Measurements from ENCODE around the gene ALPK3.
"Not testable (repeated sequence)": the region's sequence is repeated elsewhere in the genome, so short reads cannot be mapped to it uniquely, and the experiment has no call there.

The ALPK3 gene

DNA sequence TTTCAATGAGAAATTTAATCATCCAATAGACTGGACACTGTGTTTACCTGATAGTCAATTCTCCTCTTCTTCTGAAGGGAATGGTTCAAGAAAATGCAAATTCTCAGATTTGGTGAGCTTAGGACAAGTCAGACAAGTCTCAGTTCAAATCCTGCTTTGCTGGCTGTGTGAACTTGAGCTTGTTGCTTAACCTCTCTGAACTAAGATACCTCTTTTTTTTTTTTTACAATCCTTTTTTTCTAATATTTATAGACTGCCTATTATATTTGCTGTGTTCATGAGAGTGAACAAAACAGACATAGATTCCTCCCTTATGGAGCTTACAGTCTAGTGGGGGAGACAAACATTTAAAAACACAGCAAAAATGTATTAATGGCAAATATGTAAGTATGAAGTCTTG is 59.1 kb downstream of the ALPK3 start:
- no peak for DNase-seq

DNA sequence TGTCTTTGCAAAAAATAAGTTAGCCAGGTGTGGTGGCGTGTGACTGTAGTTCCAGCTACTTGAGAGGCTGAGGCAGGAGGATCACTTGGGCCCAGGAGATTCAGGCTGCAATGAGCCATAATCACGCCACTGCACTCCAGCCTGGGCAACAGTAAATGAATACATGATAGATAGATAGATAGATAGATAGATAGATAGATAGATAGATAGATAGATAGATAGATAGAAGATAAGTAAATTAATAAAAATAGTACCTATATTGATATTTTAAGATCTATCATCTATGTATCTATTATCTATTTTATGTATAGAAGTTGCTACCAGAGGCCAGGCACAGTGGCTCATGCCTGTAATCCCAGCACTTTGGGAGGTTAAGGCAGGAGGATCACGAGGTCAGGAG is 60.5 kb downstream of the ALPK3 start:
- not testable (repeated sequence) for DNase-seq

DNA sequence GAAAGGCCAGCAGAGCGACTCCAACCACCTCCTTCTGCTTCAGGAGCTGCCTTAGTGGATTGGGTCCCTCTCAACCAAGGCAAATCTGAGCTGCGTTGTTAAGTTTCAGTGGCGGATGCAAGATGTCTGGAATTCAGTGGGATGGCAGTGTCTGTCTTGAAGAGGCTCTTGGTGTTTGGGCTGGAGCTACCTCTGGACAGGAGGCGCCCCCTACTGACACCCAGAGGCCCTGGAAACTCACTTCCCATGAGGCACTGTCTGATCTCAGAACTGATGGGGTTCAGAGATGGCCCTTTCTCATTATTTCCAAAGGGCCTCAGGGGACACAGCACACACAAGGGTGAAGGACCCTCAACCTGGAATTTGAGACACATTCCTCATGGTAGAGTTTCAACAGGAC is 61.3 kb downstream of the ALPK3 start:
- peak; percentile 66 for DNase-seq

DNA sequence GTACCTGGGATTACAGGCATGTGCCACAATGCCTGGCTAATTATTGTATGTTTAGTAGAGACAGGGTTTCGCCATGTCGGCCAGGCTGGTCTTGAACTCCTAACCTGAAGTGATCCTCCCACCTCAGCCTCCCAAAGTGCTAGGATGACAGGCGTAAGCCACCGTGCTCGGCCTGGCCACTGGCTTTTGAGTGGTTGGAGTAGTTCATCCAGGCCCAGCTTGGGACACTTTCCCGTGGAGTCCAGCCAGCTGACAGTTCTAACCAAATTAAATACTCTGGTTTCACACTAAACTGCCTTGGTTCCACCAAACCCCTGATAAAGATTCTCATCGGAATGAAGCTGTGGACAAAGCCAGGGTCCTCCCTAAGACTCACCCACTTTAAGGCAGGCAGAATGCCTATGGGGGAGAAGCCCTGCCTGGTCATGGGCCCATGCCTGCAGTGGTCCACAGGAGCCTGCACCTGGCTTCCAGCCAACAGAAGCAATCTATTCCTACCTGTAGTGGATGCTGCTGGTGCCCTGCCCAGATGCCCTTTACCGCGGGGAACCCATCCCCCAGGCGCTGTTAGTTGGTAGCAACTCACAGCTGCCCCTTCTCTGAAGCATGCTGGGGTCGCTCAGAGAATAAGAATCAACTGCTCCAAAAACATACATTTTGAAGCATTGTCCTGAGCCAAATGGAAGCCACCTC is 62.1 kb downstream of the ALPK3 start:
- DNase-seq = no peak

DNA sequence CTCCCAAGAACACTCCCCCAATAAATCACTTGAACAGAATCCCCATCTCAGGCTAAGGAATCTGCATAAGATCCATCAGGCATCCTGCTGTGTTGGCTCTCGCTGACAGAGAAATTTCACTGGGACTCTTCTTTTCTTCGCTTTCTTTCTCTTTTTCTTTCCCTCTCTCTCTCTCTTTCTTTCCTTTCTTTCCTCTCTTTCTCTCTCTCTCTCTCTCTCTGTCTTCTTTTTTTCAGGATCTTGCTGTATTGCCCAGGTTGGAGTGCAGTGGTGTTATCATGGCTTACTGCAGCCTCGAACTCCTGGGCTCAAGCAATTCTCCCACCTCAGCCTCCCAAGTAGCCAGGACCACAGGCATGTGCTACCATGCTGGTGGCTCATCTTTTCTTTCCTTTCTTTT is 62.9 kb downstream of the ALPK3 start:
- no peak for DNase-seq

DNA sequence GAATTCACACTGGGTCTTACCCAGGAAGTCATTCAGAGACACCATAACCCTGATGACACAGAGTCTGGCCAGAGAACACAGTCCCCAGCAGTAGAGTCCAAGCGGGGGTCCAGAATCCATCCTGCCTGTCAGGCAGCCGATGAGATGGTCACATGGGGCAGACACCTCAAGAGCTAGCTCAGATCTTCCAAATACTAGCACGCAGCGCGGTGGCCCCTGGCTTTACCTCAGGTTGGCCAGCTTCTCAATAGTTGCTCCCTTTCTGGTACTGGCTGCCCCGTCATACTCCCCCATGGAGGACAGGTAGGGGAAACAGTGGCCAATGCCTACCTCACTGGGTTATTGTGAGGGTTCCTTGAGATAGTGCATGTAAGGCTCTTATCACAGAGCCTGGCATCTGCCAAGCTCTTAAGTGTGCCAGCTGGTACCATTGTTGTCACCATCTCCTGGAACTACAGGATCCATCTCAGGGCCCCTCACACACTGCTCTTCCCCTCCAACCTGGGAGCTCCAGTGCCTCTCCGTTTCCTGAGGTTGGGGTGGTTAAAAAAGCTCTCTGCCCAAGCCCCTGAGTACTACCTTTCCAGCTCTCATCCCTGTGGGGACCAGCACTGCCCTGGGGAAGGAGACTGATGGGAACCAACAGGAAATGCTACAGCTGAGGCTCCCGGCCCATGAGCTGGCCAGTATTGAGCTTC is 63.8 kb downstream of the ALPK3 start:
- no peak for DNase-seq

DNA sequence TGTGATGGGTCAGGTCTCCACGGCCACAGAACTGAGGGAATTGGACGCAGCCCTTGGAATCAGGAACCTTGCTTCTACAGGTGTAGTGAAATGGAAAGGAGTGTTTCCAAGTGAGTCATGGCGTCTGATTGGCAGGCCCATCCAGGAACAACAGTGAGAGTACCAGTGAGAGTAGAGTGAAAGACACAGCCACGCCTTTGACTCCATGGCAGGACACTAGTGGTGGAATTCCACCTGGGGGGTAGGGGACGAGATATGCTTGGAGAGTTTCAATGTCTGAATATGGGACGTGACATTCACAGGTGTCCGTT is 64.3 kb downstream of the ALPK3 start:
- DNase-seq = no peak

DNA sequence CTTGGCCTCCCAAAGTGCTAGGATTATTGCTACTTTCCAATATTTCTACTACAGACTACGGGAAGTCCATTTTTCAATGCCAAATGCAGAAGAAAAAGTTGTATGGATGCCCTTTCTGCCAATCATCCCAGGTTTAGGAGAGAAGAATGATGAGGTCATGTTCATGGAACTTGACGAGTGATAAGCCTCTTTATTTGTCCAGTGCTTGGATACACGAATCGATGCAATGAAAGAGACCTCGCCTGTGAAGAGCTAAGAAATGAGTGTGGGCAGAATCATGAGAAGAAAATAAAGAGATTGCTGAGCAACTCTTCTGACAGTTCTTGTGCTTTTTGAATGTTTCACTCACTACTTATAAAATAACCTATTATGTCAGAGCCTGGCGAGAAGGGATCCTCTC is 66.3 kb downstream of the ALPK3 start:
- DNase-seq = no peak

DNA sequence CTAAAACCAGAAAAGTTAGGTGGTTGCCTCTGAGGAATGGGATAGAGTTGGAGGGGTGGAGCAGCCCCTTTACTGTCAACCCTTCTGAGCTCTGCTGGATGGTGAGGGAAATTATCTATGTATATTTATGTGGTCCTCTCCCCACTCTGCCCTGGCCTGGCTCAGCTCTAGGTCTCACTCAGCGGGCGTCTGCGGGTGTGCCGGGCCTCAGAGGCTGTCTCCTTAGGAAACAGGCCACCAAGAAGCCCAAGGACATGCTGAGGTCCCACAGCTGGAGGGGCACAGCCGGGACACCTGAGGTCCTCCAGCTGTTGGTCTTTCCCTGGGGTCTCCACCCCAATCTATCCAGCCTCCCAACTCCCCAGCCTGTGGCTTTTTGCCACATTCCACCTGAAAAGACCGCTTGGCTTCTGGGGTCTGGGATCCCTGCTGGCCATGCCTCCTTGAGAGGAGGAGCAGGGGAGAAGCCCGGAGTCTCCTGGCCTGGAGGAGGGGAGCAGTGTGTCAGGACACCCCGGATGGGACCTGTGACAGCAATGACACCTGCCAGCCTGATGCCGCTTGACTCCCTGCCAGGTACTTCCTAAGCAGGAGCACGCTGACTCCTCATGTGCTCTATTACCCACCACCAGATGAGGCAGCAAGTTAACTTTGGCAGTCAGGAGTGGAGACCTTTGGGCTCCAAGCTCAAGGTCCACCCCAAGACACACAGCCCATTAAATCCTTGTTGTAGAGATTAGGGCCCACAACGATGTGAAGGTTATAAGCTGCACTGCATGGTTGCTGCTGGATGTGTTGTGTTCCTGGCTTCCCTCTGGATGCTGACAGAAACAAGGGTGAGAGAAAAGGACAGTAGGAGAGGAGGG is 67.0 kb downstream of the ALPK3 start, which contains the start of gene SLC28A1:
Gene SLC28A1, plus strand, starts transcription at position 747 of the 866 bp plus-strand sequence. CDS start 3,099 bp downstream, outside the sequence.
- no peak for DNase-seq

DNA sequence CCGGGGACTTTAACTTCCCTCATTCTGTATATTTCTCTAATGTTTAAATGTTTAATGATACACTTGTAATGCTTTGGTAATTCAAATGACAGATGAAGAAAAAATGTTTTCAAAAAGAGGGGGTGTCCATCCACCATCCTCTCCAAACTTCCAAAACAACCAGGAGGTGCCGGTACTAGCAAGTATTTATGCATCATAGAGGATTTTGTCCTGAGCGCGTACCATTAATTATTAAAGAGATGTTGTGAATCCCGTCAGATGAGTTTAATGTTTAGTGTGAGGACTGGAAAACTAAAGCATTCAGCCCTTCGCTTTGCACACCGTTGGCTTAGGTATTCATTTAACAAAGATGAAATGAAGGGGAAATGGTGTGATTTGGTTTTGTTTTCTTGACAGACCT is 68.6 kb downstream of the ALPK3 start:
- no peak for DNase-seq

DNA sequence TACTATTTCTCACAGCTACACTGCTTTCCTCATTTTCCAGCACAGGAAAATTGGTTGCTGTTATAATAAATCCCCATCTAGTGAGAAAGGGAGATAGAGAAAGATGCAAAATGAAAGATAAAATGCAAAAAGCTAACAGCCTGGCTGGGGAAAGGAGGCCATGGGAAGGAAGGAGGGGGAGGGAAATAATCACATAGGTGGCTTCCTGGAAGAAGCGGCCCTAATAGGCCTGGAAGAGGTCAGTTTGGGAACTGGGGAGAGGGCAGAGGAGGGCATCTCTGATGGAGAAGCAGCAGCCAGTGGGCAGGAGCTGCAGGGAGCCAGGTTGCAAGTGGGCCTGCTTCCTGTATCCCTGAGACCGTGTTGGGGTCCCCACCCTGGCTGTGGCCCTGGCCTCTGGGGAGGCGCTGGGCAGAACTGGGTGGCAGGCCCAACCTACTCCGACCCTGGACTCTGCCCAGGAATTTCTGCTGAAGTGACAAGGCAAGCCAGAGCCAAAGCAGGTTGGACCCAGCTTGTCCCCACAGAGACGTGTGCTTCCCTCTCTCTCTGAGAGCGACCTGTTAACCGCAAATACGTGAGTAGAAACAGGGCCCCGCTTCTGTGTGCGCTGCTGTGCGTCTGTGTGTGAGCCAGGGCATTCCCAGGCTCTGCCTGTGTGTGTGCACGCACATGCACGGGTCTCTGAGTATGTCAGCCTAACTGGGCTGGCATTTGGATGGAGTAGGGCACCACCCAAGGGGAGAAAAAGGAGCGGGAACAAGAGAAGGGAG is 69.2 kb downstream of the ALPK3 start:
- no peak for DNase-seq

DNA sequence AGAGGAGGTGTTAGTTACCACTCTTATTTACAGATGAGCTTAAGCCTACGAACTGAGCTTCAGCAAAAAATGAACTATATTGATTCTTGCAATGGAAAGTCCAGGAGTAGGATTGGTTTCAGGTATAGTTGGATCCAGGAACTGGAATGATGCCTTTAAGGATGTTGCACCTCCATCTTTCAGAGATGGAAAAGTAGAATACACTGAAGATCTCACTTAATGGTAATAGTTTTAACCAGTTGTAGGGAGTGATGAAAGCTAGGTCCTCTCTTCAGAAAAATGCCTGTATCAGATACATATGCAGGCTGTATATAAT is 69.8 kb downstream of the ALPK3 start:
- DNase-seq = no peak

DNA sequence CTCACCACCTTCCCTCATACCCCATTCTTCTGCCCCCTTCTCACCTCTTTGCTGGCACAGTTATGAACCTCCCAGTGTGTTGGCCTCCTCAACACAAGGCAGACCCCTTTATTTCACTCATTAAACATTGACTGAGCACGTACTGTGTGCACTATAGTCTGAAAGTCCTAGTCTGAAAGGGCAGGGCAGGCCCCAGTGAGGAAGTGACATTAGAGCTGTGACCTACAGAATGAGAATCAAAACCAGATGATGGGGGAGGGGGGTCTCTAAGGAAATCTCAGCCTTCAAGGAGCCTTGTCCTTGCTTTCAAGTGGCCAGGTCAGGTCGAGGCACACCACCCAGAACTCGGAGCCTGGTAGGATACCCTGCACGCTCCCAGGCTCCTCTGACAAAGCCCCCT is 70.8 kb downstream of the ALPK3 start:
- no peak for DNase-seq

DNA sequence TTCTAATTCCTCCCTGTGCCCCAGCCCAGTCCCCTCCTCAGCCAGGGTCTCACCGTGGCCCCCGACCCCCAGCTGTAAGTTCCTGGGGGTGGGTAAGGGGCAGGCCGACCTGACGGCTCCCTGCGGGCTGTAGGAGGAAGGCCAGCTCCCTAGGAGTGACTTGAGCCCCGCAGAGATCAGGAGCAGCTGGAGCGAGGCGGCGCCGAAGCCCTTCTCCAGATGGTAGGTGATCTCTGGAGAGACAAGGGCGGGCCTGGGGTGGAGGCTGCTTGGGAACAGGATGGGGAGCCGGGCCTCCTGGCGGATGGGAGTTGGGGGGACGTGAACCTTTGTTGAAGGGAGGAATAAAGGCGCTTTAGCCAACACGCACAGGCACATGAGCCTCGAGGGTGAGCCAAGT is 71.5 kb downstream of the ALPK3 start:
- no peak for DNase-seq

DNA sequence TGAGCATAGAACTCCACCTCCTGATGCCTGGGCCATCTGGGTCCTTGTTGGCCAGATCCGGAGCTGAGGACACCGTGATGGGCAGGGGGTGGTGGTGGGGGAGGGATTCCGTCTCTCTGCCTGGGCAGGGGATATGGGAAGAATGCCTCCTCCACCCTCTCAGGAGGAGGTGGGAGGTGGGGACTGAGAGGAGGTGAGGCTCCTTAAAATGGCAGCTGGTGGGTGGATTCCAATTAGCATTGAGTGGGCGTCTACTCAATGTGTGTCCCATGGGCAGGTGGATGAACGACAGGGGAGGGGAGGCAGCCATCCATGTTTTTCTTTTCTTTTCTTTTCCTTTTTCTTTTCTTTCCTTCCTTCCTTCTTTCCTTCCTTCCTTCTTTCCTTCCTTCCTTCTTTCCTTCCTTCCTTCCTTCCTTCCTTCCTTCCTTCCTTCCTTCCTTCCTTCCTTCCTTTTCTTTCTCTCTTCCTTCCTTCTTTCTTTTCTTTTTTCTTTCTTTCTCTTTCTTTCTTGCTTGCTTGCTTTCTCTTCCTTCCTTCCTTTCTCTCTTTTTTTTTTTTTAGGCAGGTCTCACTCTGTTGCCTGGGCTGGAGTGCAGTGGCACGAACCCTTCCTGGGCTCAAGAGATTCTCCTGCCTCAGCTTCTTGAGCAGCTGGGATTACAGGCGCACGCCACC is 72.3 kb downstream of the ALPK3 start:
- DNase-seq = no peak

DNA sequence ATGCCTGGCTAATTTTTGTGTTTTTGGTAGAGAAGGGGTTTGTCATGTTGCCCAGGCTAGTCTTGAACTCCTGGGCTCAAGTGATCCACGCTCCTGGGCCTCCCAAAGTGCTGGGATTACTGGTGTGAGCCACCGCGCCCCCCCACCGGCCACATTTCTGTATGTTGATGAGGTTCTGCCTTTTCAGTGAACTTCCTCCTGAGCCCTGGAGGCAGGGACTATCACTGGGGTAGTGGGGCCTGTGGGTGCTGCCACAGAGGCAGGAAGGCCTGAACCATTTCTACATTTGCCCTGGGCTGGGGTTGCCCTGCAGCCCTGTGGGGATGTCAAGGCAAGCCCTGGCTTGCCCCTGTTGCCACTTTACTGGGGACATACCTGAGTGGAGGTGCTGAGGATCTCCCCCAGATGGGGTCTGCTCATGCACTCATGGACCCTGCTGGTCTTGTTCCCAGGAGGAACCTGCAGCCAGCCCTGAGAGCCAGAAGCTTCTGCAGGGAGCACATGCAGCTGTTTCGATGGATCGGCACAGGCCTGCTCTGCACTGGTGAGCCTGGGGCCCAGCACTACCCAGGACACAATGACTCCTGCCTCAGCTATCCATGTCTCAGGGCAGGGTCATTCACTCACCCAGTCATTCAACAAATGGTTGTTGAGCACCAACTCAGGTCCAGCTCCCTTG is 73.0 kb downstream of the ALPK3 start:
- no peak for DNase-seq

DNA sequence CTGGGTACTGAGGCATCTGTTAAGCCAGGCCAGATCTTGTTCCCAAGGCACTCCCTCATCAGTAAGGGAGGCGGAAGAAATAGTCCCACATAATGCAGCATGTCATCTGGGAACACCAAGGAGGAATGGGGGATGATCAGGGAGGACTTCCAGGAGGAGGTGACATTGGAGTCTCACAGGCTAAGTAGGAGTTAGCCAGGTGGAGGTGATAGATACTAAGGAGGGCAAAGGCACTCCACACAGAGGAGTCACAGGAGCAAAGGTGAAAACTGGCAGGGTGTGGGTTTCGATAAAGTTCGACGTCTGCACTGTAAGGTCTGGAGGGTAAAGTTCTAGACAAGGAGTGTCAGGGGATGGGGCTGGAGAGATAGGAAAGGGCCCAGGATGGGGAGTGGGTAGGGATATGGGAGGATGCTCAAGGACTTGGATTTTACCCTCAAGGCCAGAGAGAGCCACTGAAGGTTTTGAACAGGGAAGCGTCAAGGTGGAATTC is 73.6 kb downstream of the ALPK3 start:
- DNase-seq = no peak

DNA sequence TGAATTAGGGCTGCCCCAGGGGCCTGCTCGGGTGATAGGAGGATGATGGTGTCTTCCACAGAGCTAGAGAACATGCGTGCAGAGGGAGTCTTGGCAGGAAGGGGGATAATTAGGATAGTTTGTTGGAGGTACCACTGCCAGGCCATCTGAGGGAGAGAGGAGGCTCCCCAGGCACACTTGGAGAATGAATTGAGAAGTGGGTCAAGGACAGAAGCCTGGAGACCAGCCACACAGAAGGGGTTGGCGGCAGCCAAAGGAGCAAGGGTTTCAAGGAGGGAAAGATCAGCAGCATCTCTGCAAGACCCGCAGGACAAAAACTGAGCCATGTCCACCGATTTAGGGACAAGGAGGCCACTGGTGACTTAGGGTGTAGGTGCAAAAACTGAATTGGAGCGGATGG is 74.2 kb downstream of the ALPK3 start:
- DNase-seq = no peak

DNA sequence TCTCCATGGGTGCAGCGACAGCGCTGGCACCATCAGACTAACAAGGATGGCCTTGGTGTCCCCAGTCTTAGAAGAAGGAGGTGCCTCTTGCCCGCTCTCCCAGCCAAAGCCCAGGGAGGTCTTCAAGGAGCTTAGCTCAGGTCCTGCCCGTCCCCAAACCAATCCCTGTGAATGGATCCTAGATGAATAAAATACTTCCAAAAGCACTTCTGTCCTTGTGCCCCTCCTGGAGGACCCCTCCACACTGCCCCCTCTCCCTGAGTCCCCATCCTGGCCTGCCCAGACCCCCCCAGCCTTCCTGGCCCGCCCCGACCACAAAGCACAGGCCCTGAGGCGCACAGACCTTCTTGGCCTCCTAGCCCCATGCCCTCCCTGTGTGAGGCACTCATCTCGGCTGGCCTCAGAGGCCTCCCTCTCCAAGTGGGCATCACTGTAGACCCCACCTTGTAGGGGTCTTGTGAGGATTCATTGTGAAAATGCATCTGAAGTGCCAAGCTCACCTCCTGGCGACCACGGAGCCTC is 75.7 kb downstream of the ALPK3 start:
- DNase-seq = no peak

DNA sequence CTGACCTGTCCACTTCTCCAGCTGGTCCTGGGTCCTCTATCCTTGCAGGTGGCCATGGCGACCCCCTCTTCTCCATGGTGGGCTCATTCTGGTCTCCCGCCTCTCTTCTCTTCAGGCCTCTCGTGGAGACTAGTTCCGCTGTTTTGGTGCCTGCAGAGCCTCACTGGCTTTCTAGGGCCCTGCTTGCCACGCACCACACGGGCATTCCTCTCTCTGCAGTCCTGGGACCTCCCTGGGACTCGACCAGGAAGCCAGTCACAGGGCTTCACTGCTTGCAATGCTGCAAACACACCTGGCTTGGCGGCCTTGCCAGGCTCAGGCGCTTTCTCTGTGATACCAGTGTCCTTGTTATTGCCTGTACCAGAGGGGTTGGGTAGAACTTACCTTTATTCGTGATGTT is 76.5 kb downstream of the ALPK3 start:
- no peak for DNase-seq

DNA sequence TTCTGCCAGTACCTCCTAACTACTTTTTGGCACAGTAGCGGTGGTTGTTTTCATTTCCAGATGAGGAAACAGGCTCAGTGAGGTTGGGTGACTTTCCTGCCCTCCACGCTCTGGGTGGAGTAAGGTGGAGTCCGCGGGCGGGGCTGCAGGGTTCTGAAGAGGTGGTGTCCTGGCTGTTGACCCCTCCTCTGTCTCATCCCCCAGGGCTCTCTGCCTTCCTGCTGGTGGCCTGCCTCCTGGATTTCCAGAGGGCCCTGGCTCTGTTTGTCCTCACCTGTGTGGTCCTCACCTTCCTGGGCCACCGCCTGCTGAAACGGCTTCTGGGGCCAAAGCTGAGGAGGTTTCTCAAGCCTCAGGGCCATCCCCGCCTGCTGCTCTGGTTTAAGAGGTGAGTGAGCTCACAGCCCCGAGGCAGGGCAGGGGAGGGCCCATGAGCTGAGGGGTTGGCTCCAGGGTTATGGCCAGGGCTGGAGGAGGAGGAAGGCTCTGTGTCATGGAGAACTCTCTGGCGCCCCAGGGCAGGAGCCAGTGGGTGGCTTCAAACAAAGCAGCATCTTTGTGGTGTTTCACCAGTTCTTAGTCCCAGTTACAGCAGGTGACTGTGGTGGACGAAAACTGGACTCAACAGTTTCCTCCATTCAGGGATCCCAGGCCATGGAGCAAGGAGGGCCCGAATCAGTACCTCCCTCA is 77.7 kb downstream of the ALPK3 start:
- no peak for DNase-seq

Data from DMS53 (cell line).